ENCODE data around the gene TANGO2.

The TANGO2 gene

DNA sequence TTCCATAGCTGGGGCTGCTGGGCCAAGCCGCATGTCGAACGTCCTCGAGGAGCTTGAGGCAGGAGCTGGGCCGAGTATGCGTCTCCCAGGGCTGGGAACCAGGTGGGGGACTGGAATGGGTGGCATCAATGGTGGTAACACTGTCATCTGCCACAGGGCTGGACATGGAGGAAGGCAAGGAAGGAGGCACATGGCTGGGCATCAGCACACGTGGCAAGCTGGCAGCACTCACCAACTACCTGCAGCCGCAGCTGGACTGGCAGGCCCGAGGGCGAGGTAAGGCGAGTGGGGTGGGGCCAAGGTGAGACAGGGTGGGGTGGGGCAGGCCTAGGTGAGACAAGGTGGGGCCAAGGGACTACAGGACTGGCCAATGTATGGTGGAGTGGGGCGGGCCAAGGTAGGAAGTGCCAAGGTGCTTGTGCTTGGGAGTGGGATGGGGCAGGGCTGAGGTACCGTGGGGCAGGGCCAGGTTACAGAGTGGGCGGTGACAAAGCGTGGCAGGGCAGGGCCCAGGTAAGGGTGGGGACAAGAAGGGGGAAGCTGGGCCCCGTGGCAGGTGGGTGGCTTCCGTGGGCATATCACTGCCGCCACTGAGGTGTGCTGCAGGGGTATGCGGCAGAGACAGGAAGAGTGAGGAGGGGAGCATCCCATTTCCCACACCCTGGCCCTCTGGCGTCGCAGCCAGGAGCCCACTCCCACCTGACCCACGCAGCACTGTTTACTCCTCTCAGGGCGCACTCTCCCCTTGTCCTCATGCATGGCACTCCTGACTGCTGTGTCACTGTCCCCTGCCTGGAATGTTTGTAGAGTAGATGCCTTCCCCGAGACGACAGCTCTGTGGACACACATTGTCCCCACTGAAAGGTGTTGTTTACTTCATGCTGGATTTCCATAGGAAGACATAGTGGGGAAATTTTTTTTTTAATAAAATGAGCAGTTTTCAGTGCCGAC, 31.7 kb downstream of the TANGO2 start:
- no peak for DNase-seq

- DNase-seq: no peak
Observed at GRCh38 chr22:20053407-20054033, 32.6 kb downstream of the TANGO2 start.

GRCh38 chr22:20054034-20054427, 33.1 kb downstream of the TANGO2 start:
- no peak for DNase-seq

GRCh38 chr22:20054485-20054884, 33.6 kb downstream of the TANGO2 start:
- DNase-seq: no peak

DNA sequence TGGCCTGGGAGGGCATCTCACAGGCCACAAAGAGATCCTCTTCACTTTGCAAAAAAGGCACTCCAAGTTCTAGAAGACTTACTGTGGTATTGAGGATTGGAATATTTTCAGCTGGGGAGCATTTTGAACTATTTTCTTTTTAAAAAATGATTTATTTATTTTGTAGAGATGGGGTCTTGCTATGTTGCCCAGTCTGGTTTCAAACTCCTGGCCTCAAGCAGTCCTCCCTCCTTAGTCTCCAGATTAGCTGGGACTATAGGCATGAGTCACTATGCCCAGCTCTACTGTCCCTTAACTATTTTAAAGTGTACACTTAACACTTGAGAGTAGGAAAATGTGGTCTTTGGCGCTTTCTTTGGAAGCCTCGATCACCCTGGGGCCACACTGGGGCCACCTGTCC, 34.2 kb downstream of the TANGO2 start:
- DNase-seq: no peak

DNA sequence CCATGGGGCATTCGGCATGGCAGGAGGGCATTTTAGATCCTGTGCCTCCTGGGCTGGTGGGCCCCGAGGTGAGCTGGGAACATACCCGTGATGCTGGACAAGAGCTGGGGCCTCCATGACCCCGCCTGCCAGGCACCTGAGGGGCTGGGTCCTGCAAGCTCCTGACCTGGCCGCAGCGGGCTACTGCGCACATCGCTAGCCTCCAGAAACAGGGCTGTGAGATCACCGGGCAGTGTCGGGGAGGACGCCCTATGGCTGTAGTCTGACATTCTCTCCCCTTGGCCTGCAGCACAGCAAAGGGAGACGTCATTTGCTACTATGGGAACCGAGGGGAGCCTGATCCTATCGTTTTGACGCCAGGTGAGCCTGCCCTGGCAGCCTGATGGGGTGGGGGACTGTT, 34.7 kb downstream of the TANGO2 start:
- no peak for DNase-seq

DNA sequence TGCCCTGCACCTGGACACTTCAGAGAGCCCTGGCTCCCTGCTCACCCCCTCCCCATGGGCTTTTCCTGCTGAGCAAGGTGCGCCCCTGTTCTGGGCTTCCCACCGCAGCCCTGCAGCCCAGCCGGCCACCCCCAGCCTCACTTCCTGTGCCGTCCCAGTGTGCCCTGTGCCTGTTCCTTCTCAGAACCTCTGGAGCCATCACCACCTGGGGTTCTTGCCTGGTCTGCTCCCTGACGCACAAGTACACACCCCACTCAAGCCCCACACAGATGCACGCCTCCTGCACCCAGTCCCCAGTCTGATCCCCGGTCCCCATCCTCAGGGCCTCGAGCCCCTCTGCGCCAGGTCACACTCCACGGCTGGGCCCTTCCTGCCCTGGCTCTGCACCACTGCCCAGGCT, 35.3 kb downstream of the TANGO2 start:
- DNase-seq: no peak

DNA sequence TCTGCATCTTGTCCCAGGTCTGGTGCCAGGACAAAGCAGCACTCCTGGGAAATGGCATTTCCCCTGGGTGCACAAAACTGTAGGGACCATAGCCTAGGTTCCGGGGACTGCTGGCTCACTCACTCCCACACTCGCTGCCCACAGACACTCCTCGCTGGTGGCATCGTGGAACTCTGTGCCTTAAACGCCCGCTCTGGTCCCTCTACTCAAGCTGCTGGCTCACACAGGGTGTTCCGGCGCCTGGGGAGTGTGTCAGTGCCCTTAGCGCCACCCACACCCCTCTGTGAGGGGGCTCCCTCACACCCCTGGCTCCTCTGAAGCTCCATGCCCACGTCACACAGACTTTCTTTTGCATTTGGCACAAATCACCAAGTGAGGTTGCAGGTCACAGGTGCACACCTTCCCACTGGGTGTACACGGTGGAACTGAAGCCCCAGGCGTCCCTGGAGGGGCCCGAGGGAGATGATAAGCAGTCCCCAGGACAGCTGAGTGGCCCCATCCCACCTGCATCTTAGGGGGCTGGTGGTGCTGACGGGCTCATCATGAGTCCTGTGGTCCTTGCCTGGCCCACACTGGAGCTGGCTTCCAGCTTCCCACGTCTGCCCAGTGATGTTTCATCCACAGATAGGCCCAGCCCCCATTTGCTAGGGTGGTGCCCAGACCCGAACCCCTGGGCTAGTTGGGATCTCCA, 35.9 kb downstream of the TANGO2 start:
- DNase-seq: no peak

DNA sequence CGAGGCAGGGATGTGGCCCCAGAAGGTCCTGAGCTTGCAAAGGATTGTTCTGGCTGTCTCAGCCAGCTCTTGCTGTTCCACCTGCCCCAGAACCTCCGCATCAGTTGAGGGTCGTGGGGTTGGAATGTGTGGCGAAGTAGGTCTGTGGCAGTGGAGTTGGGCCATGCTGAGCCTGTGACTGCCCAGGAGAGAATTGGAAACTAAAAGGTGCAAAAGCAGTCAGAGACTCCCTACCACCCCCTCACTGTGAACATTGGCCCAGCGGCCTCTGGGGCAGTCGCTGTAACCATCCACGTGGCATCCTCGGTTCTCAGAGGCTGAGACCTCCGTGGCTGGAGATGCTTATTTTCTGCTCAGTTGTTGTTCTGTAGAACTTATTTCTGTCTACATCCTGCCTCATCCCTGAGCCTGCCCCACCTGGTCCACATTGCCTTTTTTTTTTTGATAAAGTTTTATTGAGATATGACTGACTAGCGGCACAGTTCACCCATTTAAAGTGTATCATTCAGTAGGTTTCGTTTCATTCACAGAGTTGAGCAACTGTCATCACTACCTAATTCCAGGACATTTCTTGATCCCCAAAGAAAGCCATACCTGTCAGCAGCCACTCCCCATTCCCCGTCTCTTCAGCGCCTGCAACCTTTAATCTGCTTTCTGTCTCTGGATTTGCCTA, 36.8 kb downstream of the TANGO2 start:
- no peak for DNase-seq

GRCh38 chr22:20058989-20059770, 38.3 kb downstream of the TANGO2 start:
- no peak for DNase-seq

- no peak for DNase-seq
Observed at GRCh38 chr22:20060700-20061480, 40.0 kb downstream of the TANGO2 start.

GRCh38 chr22:20061481-20061861, 40.6 kb downstream of the TANGO2 start:
- no peak for DNase-seq

DNA sequence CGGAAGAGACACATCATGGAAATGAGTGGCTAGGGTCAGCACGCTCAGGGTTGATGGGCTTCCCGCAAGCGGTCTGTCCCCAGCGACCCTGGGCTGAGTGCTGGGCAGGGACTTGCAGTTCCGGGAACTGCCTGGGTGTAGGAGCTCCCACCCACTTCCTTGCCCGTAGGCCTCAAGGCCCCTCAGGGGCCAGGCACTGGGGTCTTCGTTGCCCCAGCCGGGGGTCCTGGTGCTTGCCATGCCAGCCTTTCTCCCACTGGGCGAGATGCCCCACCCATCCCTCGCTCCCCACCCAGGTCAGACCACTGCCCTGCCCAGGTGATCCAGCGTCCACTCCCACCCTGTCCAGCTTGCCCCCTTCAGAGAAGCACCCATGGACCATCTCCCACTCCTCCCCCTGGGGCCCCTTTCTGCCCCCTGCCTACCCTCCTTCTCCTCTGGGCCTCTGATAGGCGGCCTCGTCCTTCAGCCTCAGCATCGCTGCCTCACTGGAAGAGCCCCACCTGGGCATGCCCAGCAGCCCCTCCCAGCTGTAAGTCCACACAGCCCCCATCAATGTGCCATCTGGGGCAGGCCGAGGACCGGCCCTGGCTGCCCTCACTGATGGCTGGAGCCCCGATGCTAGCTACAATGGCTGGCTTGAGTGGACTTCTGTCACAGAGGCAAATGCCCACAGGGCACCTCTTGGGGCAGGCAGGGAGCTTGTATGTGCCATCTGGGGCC, 41.3 kb downstream of the TANGO2 start:
- DNase-seq: no peak

GRCh38 chr22:20062766-20063083, 41.8 kb downstream of the TANGO2 start:
- DNase-seq: no peak

DNA sequence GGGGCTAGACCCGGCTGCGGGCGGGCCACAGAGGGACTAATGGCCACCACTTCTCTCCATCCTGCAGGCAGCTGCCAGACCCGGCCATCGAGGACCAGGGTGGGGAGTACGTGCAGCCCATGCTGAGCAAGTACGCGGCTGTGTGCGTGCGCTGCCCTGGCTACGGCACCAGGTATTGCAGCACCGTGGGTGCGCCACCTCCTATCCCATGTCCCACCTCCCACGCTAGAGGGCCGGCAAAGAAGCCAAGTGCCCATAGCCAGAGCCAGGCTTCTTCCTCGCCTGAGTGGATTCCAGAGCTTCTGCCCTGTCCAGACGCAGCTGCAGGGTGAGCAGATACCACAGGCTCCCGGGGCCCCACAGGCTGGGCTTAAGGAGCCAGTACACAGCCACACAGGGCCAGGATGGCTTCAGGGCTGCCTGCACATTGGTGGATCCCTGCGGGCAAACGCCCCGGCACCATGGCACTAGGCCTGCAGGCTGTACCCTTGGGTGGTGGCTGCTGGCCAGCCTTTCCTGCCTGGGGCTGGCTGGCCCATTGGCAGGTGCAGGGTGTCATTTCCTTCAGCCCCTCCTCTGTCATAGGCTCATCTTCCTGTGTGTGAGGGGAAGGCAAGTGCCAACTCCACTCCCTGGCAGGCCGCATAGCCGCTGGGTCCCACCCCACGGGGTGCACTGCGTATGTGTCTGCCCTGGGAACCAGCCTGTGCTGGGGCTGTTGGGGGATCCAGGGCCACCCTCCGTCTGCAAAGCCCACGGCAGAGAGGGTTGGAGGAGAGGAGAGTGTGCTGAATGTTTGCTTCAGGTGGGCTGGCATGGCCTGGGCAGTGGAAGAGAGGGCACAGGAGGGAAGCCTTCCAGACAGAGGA, 42.6 kb downstream of the TANGO2 start:
- no peak for DNase-seq

DNA sequence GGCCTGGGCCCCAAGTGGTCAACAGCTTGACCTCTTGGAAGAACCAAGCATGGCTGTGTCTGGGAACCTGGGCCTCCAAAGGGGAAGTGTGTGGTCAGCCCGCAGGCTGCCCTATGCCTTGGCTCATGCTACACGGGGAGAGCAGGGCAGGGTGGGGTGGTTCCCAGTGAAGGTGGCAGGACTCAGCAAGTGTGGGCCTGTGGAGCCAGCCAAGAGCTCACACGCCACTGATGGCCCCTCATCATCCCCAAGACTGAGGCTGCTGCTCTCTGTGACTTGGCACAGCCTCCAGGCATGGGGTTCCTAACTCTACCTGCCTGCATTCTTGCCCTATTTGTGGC, 43.2 kb downstream of the TANGO2 start:
- no peak for DNase-seq

GRCh38 chr22:20064545-20065262, 43.8 kb downstream of the TANGO2 start:
- no peak for DNase-seq

DNA sequence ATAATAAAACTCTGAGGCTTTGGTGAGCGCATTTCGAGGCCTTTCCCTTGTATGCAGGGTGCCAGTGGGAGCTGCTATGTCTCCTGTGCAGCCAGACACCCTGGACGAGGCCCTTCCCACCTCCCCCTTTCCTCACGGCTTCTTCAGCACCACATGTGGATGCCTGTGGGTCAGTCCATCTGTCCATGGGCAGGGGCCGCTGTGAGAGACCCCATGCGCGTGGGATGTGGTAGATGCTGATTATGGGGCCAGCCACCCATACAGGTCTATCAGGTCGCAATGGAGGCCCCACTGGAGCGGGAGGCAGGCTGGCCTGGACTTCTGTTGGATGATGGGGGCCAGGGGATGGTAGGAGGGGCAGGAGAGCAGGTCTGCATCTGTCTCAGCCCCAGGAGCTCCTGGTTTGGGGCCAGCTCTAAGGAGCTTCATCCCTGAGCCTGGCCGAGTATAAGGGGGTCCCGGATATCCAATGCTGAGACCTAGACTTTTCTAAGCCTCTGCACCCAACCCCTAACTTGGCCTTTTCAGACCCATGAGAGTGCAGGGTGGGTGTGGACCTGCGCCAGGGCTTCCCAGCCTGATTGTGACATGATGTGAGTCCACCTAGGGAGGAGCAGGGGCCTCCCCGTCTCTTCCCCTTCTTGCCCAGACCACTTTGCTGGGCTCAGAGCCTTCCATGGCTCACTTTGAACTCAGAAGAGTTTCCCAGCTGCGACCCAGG, 45.1 kb downstream of the TANGO2 start:
- DNase-seq: no peak

Data from NCI-H2029 treated with DMSO at 0.1 percent for 48 hours (cell line).